GM04504 (cell line): ENCODE data around the gene HABP4.
A peak's percentile ranks its signal among the peaks of the same experiment; 100 is the strongest.
"Not testable (repeated sequence)": the region's sequence is repeated elsewhere in the genome, so short reads cannot be mapped to it uniquely, and the experiment has no call there.

Experiments used
- DNase-seq: peaks from one replicate; pipeline ENCODE4 v3.0.0-alpha.2; 2012; ENCODE audit warnings: low read depth

Gene HABP4

DNA sequence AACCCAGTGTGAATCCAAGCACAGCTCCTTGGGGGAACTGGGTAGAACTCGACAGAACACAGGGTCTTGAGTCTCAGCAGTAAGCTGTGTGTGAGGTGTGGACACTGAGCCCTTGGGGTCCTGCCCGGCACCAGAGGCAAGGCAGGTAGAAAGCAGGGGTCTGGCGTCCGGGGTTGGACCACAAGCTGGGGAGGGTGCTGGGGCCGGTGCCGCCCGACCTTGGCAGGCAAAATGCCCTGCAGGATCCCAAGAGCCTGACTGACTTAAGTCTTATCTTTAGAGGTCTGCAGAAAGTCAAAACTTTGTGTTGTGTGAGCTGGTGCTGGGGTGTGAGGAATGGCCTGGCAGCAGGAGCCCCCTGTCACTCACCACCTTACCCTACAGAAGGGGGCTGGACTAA lies 49.3 kb downstream of the HABP4 start:
- no peak for DNase-seq

DNA sequence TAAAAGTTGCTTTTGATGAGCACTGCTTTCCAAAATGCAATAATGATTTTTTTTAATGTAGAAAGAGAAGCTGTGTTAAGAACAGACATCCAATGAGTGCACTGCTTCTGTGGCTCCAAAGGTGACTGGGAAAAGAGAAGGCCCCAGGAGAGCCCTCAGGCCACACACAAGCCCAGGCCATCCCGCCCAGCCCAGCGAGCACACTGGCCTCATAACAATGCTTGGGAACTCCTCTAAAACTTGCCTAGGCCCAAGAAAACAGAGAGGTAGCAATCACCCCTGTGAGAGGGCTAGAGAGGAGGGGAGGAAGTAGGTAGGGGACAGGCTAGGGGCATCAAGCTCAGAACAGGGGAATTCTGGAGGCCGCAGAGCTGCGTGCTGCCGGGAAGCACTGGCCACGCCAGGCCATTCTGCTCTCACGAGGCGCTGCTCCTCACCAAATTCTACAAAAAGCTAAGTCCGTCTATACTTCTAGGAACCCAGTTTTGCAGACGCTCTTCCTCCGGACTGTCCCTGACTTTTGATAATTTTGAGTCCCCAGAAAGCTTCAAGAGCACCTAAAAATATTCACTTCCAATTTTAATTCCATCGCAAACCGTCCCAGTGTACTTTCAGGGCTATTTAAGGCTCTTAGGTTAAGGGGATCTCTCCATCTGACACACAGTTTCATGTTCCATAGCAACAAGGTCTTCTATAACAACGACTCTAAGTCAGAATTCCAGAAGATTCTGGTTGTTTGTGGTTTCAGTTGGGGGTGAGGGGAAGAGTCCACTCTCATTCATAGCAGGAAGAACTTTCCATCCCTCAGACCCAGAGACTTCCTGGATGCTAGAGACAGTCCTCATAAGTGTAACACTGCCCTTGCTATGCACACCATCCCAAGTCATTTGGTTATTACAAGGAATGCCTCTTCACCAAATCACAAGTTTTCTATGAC lies 51.0 kb downstream of the HABP4 start:
- DNase-seq: no peak

GRCh38 chr9:96501633-96502538 lies 51.9 kb downstream of the HABP4 start:
- no peak for DNase-seq

GRCh38 chr9:96502539-96503373 lies 52.8 kb downstream of the HABP4 start:
- DNase-seq: no peak

DNA sequence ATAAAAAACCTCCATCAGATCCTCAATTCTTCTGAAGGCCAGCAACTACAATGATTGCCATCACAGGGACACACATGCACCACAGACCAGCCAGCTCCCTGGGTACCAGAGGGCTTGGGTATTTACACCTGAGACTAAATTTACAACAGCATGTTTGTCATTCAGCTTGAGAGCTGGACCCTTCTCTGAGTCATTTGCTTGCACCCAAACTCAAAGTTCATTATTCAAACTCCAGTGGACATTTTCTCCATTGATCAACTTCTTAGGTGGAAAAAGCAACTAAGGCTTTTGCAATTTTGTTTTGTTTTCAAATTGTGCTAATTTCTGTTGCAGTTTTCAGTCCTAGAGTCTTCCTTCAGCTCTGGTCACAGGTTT lies 53.4 kb downstream of the HABP4 start:
- not testable (repeated sequence) for DNase-seq

GRCh38 chr9:96503918-96504317 lies 53.9 kb downstream of the HABP4 start:
- DNase-seq: no peak

GRCh38 chr9:96505316-96505991 lies 55.5 kb downstream of the HABP4 start:
- no peak for DNase-seq

GRCh38 chr9:96508227-96508940 lies 58.4 kb downstream of the HABP4 start:
- DNase-seq: no peak

GRCh38 chr9:96509026-96509425 lies 59.1 kb downstream of the HABP4 start:
- no peak for DNase-seq

GRCh38 chr9:96509848-96510247 lies 59.9 kb downstream of the HABP4 start:
- DNase-seq: no peak

DNA sequence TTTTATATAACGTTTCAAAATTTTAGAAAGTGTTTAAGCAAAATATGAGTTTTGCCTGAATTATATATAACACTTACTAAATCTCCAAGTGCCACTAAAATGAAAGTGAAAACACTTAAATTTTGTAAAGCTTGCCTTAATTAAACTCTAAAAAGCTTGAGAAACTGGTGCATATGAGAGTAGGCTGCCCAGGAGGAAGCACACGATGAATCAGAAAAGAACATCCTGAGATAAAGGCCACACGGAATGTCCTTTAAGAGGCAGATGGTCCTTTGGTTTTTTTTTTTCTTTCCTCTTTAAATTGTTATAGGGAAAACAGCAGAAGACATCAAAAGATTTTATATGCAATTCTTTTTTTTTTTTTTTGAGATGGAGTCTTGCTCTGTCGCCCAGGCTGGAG lies 60.3 kb downstream of the HABP4 start:
- DNase-seq: no peak

- no peak for DNase-seq
Observed at GRCh38 chr9:96512240-96512639, 62.3 kb downstream of the HABP4 start.

GRCh38 chr9:96513622-96514021 lies 63.7 kb downstream of the HABP4 start:
- no peak for DNase-seq

- peak; percentile 68 for DNase-seq
Observed at GRCh38 chr9:96514108-96514799, 64.3 kb downstream of the HABP4 start.

GRCh38 chr9:96514800-96515158 lies 64.8 kb downstream of the HABP4 start:
- no peak for DNase-seq

- no peak for DNase-seq
Observed at GRCh38 chr9:96515621-96516470, 65.9 kb downstream of the HABP4 start.

DNA sequence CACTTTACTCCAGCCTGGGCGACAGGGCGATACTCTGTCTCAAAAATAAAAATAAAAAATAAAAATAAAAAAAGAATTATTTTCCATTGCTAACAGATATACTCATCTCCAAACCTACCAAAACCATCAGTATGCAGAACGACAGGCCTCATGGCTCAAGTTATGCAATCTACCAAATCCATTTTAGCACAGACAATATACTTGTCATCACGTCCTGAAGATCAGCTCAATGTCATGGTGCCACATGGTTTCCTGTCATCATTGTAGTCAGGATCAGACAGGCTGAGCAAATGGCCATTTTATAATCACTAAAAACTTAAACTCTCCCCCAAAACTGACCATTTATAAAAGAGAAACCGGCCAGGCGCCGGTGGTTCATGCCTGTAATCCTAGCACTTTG lies 69.1 kb downstream of the HABP4 start:
- DNase-seq: no peak

GRCh38 chr9:96519787-96520186 lies 69.8 kb downstream of the HABP4 start:
- DNase-seq: no peak

GRCh38 chr9:96522366-96522765 lies 72.4 kb downstream of the HABP4 start:
- DNase-seq: no peak
